Measurements from ENCODE around the gene PLCG2.

PLCG2 gene

GRCh38 chr16:81994485-81994884 lies 215.4 kb downstream of the PLCG2 start:
- no peak for DNase-seq (ENCODE audit: low spot score)
- no peak for TF ChIP-seq CTCF (IDR thresholded peaks at IDR 0.05; ENCODE audit: extremely low read depth, missing control alignments)

- no peak for TF ChIP-seq CTCF (IDR thresholded peaks at IDR 0.05; ENCODE audit: extremely low read depth, missing control alignments)
These were observed 216.6 kb downstream of the PLCG2 start for GRCh38 chr16:81995651-81996050.

GRCh38 chr16:81996664-81997509 lies 217.8 kb downstream of the PLCG2 start:
- no peak for DNase-seq (ENCODE audit: low spot score)
- no peak for TF ChIP-seq CTCF (IDR thresholded peaks at IDR 0.05; ENCODE audit: extremely low read depth, missing control alignments)

More at GRCh38 chr16:81995651-81996050, 216.6 kb downstream of the PLCG2 start:
- DNase-seq (ENCODE audit: low spot score) = no peak

GRCh38 chr16:81997738-81998137 lies 218.6 kb downstream of the PLCG2 start:
- no peak for TF ChIP-seq CTCF (IDR thresholded peaks at IDR 0.05; ENCODE audit: extremely low read depth, missing control alignments)
- no peak for DNase-seq (ENCODE audit: low spot score)

GRCh38 chr16:82002831-82003230 lies 223.7 kb downstream of the PLCG2 start:
- no peak for TF ChIP-seq CTCF (IDR thresholded peaks at IDR 0.05; ENCODE audit: extremely low read depth, missing control alignments)
- DNase-seq (ENCODE audit: low spot score) = no peak

GRCh38 chr16:82004601-82005000 lies 225.5 kb downstream of the PLCG2 start:
- no peak for TF ChIP-seq CTCF (IDR thresholded peaks at IDR 0.05; ENCODE audit: extremely low read depth, missing control alignments)
- no peak for DNase-seq (ENCODE audit: low spot score)

GRCh38 chr16:82005027-82005830 lies 226.1 kb downstream of the PLCG2 start:
- no peak for TF ChIP-seq CTCF (IDR thresholded peaks at IDR 0.05; ENCODE audit: extremely low read depth, missing control alignments)
- DNase-seq (ENCODE audit: low spot score) = no peak
